ENCODE measurements around the gene P2RY11. TPM values are rescaled to one million over a fixed set of nuclear protein-coding genes. Genes with fewer than 3 reads are reported as not detected.

Gene P2RY11
- total RNA-seq, 1 donor from 2014 or later: 25.9 TPM

DNA sequence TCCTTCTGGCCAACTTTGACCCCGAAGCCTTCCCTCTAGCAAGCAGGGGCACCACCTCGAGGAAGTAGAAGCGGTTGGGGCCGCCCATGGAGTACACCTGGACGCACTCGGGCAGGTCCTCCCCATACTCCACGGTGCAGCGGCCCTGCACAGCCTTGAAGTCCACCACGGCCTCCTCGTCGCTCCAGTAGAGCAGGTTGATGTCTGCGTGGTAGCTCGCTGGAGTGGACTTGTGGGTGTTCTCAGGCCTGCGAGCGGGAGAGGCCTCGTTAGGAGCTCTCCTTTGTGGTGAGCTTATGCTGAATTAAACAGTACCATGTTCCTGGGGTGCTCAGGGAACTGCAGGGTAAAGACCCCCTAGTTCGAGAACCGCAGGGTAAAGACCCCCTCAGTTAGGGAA lies 30.5 kb downstream of the P2RY11 start:
- no peak overlapping the region for H3K27ac Mint-ChIP-seq (ENCODE audit: unreplicated experiment)
- H3K4me3 Mint-ChIP-seq: no peak overlapping the region
- H3K4me1 Mint-ChIP-seq: no peaks in the 10 kb centered on the region
- no peak for TF ChIP-seq CTCF (conservative IDR thresholded peaks at IDR 0.05)
- DNase-seq (ENCODE audit: low read depth, low spot score): no peak
- no peaks in the 10 kb centered on the region for H3K27me3 Mint-ChIP-seq (ENCODE audit: low read depth)
- no peaks in the 10 kb centered on the region for H3K9me3 Mint-ChIP-seq
- peaks cover 9% of the 10 kb centered on the region for H3K36me3 Mint-ChIP-seq (ENCODE audit: low read depth)

DNA sequence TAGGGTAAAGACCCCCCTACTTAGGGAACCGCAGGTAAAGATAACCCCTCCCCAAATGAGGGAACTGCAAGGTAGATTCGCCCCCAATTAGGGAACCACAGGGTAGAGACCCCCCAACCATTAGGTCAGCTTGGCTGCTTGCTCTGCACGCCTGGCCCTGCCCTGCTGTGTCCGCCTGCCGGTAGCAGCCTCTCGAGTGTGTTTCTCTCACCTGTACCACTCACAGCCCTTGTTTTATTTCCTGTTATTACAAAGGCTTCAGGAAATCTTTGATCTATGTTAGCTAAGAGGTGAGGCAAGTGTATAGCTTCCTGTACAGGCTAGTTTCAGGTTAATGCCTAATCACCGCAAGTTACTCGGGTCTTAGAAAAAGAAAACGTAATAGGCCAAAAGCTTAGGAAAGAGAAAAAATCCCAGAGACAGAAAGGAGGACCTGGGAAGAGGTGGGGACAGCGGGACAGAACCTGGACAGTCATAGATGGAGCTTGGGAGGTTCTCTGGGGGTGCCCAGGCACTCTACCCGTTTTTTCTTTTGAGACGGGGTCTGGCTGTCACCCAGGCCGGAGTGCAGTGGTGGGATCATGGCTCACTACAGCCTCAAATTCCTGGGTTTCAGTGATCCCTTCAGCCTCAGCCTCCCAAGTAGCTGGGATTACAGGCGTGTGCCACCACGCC lies 31.3 kb downstream of the P2RY11 start:
- TF ChIP-seq CTCF (conservative IDR thresholded peaks at IDR 0.05): no peak
- H3K4me3 Mint-ChIP-seq: no peak overlapping the region
- DNase-seq (ENCODE audit: low read depth, low spot score): no peak
- no peaks in the 10 kb centered on the region for H3K9me3 Mint-ChIP-seq
- no peaks in the 10 kb centered on the region for H3K27me3 Mint-ChIP-seq (ENCODE audit: low read depth)
- peaks cover 9% of the 10 kb centered on the region for H3K36me3 Mint-ChIP-seq (ENCODE audit: low read depth)
- no peaks in the 10 kb centered on the region for H3K4me1 Mint-ChIP-seq
- H3K27ac Mint-ChIP-seq (ENCODE audit: unreplicated experiment): no peak overlapping the region

DNA sequence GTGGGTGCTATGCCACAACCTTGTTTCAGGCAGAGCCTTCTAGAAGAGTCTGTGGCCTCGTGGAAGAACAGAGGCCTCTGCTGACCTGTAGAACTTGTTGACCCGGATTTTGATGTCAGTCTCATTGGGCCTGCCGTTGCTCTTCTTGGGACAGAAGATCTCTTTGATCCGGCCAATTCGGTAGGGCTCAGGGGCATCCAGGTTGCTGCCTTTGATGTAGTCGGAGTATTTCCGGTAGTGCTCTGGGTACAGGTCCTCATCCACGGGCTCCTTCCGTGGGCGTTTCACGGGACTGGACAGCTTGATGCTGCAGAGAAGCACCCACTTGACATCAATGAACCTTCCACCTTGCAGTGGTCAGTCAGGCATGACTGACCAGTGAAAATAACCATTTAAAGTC lies 32.2 kb downstream of the P2RY11 start:
- no peak overlapping the region for H3K4me3 Mint-ChIP-seq
- H3K27ac Mint-ChIP-seq (ENCODE audit: unreplicated experiment): no peak overlapping the region
- H3K9me3 Mint-ChIP-seq: no peaks in the 10 kb centered on the region
- no peaks in the 10 kb centered on the region for H3K4me1 Mint-ChIP-seq
- no peaks in the 10 kb centered on the region for H3K27me3 Mint-ChIP-seq (ENCODE audit: low read depth)
- no peak for DNase-seq (ENCODE audit: low read depth, low spot score)
- peaks cover 9% of the 10 kb centered on the region for H3K36me3 Mint-ChIP-seq (ENCODE audit: low read depth)
- no peak for TF ChIP-seq CTCF (conservative IDR thresholded peaks at IDR 0.05)

GRCh38 chr19:10144361-10144760 lies 32.9 kb downstream of the P2RY11 start:
- no peak for DNase-seq (ENCODE audit: low read depth, low spot score)
- H3K27ac Mint-ChIP-seq (ENCODE audit: unreplicated experiment): no peak overlapping the region
- H3K4me1 Mint-ChIP-seq: no peaks in the 10 kb centered on the region
- no peaks in the 10 kb centered on the region for H3K9me3 Mint-ChIP-seq
- peaks cover 9% of the 10 kb centered on the region for H3K36me3 Mint-ChIP-seq (ENCODE audit: low read depth)
- no peak for TF ChIP-seq CTCF (conservative IDR thresholded peaks at IDR 0.05)
- no peak overlapping the region for H3K4me3 Mint-ChIP-seq
- no peaks in the 10 kb centered on the region for H3K27me3 Mint-ChIP-seq (ENCODE audit: low read depth)

- peaks cover 9% of the 10 kb centered on the region for H3K36me3 Mint-ChIP-seq (ENCODE audit: low read depth)
- H3K27me3 Mint-ChIP-seq (ENCODE audit: low read depth): no peaks in the 10 kb centered on the region
- H3K27ac Mint-ChIP-seq (ENCODE audit: unreplicated experiment): no peak overlapping the region
- H3K4me3 Mint-ChIP-seq: no peak overlapping the region
- no peak for TF ChIP-seq CTCF (conservative IDR thresholded peaks at IDR 0.05)
- H3K9me3 Mint-ChIP-seq: no peaks in the 10 kb centered on the region
- H3K4me1 Mint-ChIP-seq: no peaks in the 10 kb centered on the region
- DNase-seq (ENCODE audit: low read depth, low spot score): no peak
Observed at GRCh38 chr19:10145031-10145430, 33.5 kb downstream of the P2RY11 start.
